Hepatocyte (in vitro differentiated cells): Measurements from ENCODE around the gene AHCTF1.
A peak's percentile ranks its signal among the peaks of the same experiment; 100 is the strongest.

Source experiments
- CTCF ChIP-seq: fragments of 200-600 bp; sonication (generic); IDR thresholded peaks from 2 replicates; pipeline ENCODE4 v1.5.1; 2016; ENCODE audit warnings: antibody characterized with exemption, mild to moderate bottlenecking; ENCODE audit not compliant: poor library complexity
- EZH2 ChIP-seq: fragments of 200-600 bp; sonication (generic); IDR thresholded peaks from 2 replicates; pipeline ENCODE4 v1.6.1; 2016; ENCODE audit warnings: antibody characterized with exemption, mild to moderate bottlenecking, borderline replicate concordance

DNA sequence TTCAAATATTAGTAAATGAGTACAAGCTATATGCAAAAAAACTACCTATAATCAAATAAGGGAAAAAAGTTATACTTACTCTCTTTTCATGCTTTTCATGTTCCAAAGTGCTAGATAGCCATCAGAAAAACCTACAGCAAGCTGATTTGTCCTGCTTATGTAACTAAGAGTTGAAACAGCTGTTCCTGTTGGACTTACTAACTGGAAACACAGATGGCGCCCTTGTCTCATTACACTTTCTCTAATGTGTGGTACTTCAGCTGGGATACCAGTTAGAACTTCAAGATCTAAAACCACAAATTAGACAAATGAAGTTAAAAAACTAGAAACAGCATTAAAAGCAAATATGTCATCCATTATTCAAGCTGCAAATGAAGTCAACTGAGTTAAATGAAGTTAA, 24.3 kb downstream of the AHCTF1 start:
- TF ChIP-seq EZH2 (no peak), CTCF (peak; percentile 54)
